Epithelial cell of proximal tubule (primary cell): ENCODE data around the gene TUBB6. TPM values are rescaled to one million over a fixed set of nuclear protein-coding genes. Genes with fewer than 3 reads are reported as not detected.

Experiments used
- DNase-seq: peaks from one replicate; pipeline ENCODE4 v3.0.0-alpha.2; 2011; ENCODE audit warnings: low read depth
- H3K4me3 ChIP-seq: 2 replicates; pipeline ENCODE4 v1.5.1; 2011; ENCODE audit warnings: low read depth, mild to moderate bottlenecking, low read length
- CTCF ChIP-seq: conservative IDR thresholded peaks from 2 replicates; pipeline ENCODE4 v1.5.1; 2012; ENCODE audit warnings: low read depth, mild to moderate bottlenecking, low read length
- total RNA-seq: library from RNA; depleted of rRNA; stranded (reverse); fragments of >200 nt; gene quantifications from 2 replicates; pipeline ENCODE4 v1.2.3, GENCODE V29; 2015

TUBB6 gene
- total RNA-seq, 1 donor from 2014 or later = 425 TPM

- H3K4me3 ChIP-seq = no peak overlapping the region
Measured at GRCh38 chr18:12333506-12334290, 25.7 kb downstream of the TUBB6 start.

GRCh38 chr18:12334366-12334808, 26.3 kb downstream of the TUBB6 start:
- H3K4me3 ChIP-seq = no peak overlapping the region
- no peak for TF ChIP-seq CTCF
- DNase-seq = no peak

More at GRCh38 chr18:12333506-12334290, 25.7 kb downstream of the TUBB6 start:
- no peak for DNase-seq
- TF ChIP-seq CTCF = no peak

GRCh38 chr18:12334863-12335262, 26.8 kb downstream of the TUBB6 start:
- TF ChIP-seq CTCF = no peak
- DNase-seq = no peak
- H3K4me3 ChIP-seq = no peak overlapping the region

- DNase-seq = no peak
- no peak for TF ChIP-seq CTCF
- no peak overlapping the region for H3K4me3 ChIP-seq
Measured at GRCh38 chr18:12335503-12335902, 27.5 kb downstream of the TUBB6 start.

GRCh38 chr18:12336171-12336613, 28.2 kb downstream of the TUBB6 start:
- peak; percentile 43 for DNase-seq
- TF ChIP-seq CTCF = no peak
- H3K4me3 ChIP-seq = no peak overlapping the region

GRCh38 chr18:12336887-12337286, 28.8 kb downstream of the TUBB6 start:
- H3K4me3 ChIP-seq = no peak overlapping the region
- no peak for DNase-seq
- TF ChIP-seq CTCF = no peak

GRCh38 chr18:12338382-12338781, 30.3 kb downstream of the TUBB6 start:
- no peak overlapping the region for H3K4me3 ChIP-seq

More at GRCh38 chr18:12338382-12338781, 30.3 kb downstream of the TUBB6 start:
- no peak for DNase-seq
- no peak for TF ChIP-seq CTCF
